Measurements from ENCODE around the gene SLC41A2. TPM values are rescaled to one million over a fixed set of nuclear protein-coding genes. Genes with fewer than 3 reads are reported as not detected.

Gene SLC41A2
- 12.0 and 29.9 TPM in 2 replicates for total RNA-seq

GRCh38 chr12:104958001-104958804 is at the start of gene SLC41A2:
Gene SLC41A2, minus strand, starts transcription at chr12:104958290. Its CDS starts 29,763 bp downstream, at chr12:104928527.

GRCh38 chr12:104986022-104986941 is 28.2 kb upstream of the SLC41A2 start, which contains the start of gene NOPCHAP1:
Gene NOPCHAP1, plus strand, starts transcription at chr12:104986316. Its CDS starts 37 bp downstream, at chr12:104986353.

Other genes with a start within 250 kb of the SLC41A2 start
- 9.7 and 10.4 TPM in 2 replicates for gene NOPCHAP1, start 28.0 kb upstream of the SLC41A2 start, total RNA-seq
- gene ALDH1L2, start 126.2 kb upstream of the SLC41A2 start, total RNA-seq: 2.9 and 7.0 TPM in 2 replicates
- 127 and 165 TPM in 2 replicates for gene WASHC4, start 149.4 kb upstream of the SLC41A2 start, total RNA-seq

Measured in epithelial cell of umbilical artery (primary cell).